Osteoblast (primary cell): ENCODE results near the gene BRAF. TPM values are rescaled to one million over a fixed set of nuclear protein-coding genes. Genes with fewer than 3 reads are reported as not detected.
"Not testable (repeated sequence)": the region's sequence is repeated elsewhere in the genome, so short reads cannot be mapped to it uniquely, and the experiment has no call there.

Experiments
- DNase-seq: peaks from one replicate; pipeline ENCODE4 v3.0.0; 2011; ENCODE audit warnings: low spot score, mixed read lengths; ENCODE audit not compliant: insufficient read length; ENCODE audit errors: missing footprints
- H2AFZ ChIP-seq: 2 replicates; pipeline ENCODE4 v1.6.0; 2011; ENCODE audit warnings: mild to moderate bottlenecking, low read length
- H3K27ac ChIP-seq: 2 replicates; pipeline ENCODE4 v1.5.1; 2011; ENCODE audit warnings: mild to moderate bottlenecking, low read depth, low read length, moderate library complexity
- H3K27me3 ChIP-seq: 2 replicates; pipeline ENCODE4 v1.6.0; 2012; ENCODE audit warnings: mild to moderate bottlenecking, control low read depth, inconsistent platforms, low read length, moderate library complexity; ENCODE audit not compliant: insufficient read depth
- H3K36me3 ChIP-seq: 2 replicates; pipeline ENCODE4 v1.5.1; 2011; ENCODE audit warnings: mild to moderate bottlenecking, low read length, control low read depth, moderate library complexity; ENCODE audit not compliant: insufficient read depth
- H3K4me1 ChIP-seq: 2 replicates; pipeline ENCODE4 v1.5.1; 2011; ENCODE audit warnings: mild to moderate bottlenecking, low read length, control low read depth, moderate library complexity; ENCODE audit not compliant: insufficient read depth
- H3K4me2 ChIP-seq: 2 replicates; pipeline ENCODE4 v1.6.0; 2011; ENCODE audit warnings: mild to moderate bottlenecking, low read length; ENCODE audit not compliant: insufficient read depth
- H3K4me3 ChIP-seq: fragments of 200-600 bp; sonication (generic); 3 replicates; pipeline ENCODE4 v1.5.1; 2012; ENCODE audit warnings: mild to moderate bottlenecking, low read length, inconsistent platforms; ENCODE audit not compliant: insufficient read depth
- H3K79me2 ChIP-seq: 2 replicates; pipeline ENCODE4 v1.6.0; 2012; ENCODE audit warnings: mild to moderate bottlenecking, low read length, control low read depth, inconsistent platforms; ENCODE audit not compliant: insufficient read depth
- H3K9me3 ChIP-seq: 2 replicates; pipeline ENCODE4 v1.5.1; 2011; ENCODE audit warnings: low read depth, low read length, control low read depth
- H4K20me1 ChIP-seq: 2 replicates; pipeline ENCODE4 v1.6.0; 2012; ENCODE audit warnings: mild to moderate bottlenecking, low read length, control low read depth; ENCODE audit not compliant: insufficient read depth
- total RNA-seq: library from RNA; depleted of rRNA; stranded (reverse); fragments of >200 nt; gene quantifications from 2 replicates; pipeline ENCODE4 v1.2.3, GENCODE V29; 2012
- TF ChIP-seq, protein P1 (sequence below): IDR thresholded peaks from 2 replicates; pipeline ENCODE4 v1.5.1; 2011; ENCODE audit warnings: mild to moderate bottlenecking, low read depth, low read length, moderate library complexity; ENCODE audit errors: extremely low read depth

Gene BRAF
- total RNA-seq, 1 donor: 30.0 TPM

DNA sequence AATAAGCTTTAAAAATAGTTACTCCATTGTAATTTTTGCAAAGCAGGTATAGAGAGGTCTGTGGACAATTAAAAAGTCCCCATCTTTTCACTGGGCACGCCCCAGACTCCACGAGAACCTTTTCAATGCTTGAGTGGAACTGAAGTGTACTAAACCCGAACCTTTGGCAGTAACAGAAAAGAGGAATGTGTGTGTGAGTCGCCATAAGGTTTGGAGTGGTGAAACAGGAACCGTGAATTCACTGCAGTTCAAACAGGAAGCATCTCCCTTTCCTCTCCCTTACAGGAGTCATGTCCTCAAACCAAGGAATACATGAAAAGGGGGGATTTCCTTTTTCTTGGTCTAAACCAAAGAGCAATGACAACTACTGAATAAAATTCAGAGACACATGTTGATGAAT lies 205.0 kb downstream of the BRAF start:
- TF ChIP-seq, protein P1, sequence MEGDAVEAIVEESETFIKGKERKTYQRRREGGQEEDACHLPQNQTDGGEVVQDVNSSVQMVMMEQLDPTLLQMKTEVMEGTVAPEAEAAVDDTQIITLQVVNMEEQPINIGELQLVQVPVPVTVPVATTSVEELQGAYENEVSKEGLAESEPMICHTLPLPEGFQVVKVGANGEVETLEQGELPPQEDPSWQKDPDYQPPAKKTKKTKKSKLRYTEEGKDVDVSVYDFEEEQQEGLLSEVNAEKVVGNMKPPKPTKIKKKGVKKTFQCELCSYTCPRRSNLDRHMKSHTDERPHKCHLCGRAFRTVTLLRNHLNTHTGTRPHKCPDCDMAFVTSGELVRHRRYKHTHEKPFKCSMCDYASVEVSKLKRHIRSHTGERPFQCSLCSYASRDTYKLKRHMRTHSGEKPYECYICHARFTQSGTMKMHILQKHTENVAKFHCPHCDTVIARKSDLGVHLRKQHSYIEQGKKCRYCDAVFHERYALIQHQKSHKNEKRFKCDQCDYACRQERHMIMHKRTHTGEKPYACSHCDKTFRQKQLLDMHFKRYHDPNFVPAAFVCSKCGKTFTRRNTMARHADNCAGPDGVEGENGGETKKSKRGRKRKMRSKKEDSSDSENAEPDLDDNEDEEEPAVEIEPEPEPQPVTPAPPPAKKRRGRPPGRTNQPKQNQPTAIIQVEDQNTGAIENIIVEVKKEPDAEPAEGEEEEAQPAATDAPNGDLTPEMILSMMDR: no peak
- Histone ChIP-seq H3K27ac (no peak overlapping the region), H3K9me3 (no peaks in the 10 kb centered on the region), H3K4me3 (no peak overlapping the region), H3K4me1 (no peaks in the 10 kb centered on the region), H3K79me2 (no peaks in the 10 kb centered on the region), H3K27me3 (no peaks in the 10 kb centered on the region), H4K20me1 (no peaks in the 10 kb centered on the region), H2AFZ (no peak overlapping the region), H3K36me3 (no peaks in the 10 kb centered on the region), H3K4me2 (no peak overlapping the region)
- no peak for DNase-seq

DNA sequence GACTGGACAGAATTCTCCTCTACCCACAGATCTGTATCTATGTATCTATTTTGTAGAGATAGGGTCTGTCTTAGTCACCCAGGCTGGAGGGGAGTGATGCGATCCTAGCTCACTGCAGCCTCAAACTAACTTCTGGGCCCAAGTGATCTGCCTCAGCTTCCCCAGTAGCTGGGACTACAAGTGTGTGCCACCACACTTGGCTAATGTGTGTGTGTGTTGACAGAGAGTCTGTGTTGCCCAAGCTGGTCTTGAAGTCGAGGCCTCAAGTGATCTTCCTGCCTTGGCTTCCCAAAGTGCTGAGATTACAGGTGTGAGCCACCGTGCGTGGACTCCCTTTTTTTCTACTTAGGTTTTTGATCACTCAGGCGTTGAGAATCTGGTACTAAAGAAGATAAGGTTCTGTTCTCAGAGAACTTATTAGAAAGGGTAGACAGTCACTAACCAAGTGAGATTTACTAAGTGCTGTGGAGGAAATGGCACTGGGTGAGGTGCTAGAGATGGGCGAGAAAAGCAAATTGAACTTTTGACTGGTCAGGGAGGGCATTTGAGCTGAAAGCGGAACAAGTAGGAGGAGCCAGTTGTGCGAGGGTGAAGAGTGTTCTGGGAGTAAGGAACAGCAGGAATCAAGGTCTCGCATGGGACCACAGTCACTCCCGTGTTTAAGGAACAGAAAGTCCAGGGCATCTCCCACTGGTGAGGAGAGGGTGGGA lies 210.2 kb downstream of the BRAF start:
- no peaks in the 10 kb centered on the region for H4K20me1 ChIP-seq
- H3K4me2 ChIP-seq: no peak overlapping the region
- H3K9me3 ChIP-seq: no peaks in the 10 kb centered on the region
- H3K79me2 ChIP-seq: no peaks in the 10 kb centered on the region
- H3K4me3 ChIP-seq: no peak overlapping the region
- no peaks in the 10 kb centered on the region for H3K27me3 ChIP-seq
- H3K27ac ChIP-seq: no peak overlapping the region
- no peaks in the 10 kb centered on the region for H3K36me3 ChIP-seq
- H2AFZ ChIP-seq: no peak overlapping the region
- DNase-seq: no peak
- TF ChIP-seq, protein P1: no peak
- H3K4me1 ChIP-seq: no peaks in the 10 kb centered on the region

DNA sequence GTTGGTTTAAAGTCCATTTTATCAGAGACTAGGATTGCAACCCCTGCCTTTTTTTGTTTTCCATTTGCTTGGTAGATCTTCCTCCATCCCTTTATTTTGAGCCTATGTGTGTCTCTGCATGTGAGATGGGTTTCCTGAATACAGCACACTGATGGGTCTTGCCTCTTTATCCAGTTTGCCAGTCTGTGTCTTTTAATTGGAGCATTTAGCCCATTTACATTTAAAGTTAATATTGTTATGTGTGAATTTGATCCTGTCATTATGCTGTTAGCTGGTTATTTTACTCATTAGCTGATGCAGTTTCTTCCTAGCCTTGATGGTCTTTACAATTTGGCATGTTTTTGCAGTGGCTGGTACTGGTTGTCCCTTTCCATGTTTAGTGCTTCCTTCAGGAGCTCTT lies 212.3 kb downstream of the BRAF start:
- not testable (repeated sequence) for H3K27me3 ChIP-seq, H3K27ac ChIP-seq, H2AFZ ChIP-seq, H3K9me3 ChIP-seq, H3K36me3 ChIP-seq, H3K4me1 ChIP-seq, H4K20me1 ChIP-seq, H3K79me2 ChIP-seq, DNase-seq, H3K4me2 ChIP-seq, H3K4me3 ChIP-seq

DNA sequence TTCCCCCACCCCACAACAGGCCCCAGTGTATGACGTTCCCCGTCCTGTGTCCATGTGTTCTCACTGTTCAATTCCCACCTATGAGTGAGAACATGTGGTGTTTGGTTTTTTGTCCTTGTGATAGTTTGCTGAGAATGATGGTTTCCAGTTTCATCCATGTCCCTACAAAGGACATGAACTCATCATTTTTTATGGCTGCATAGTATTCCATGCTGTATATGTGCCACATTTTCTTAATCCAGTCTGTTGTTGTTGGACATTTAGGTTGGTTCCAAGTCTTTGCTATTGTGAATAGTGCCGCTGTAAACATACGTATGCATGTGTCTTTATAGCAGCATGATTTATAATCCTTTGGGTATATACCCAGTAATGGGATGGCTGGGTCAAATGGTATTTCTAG lies 216.0 kb downstream of the BRAF start:
- H3K4me3 ChIP-seq, H3K4me1 ChIP-seq, H3K27ac ChIP-seq, DNase-seq, H2AFZ ChIP-seq, H3K4me2 ChIP-seq, H4K20me1 ChIP-seq, H3K79me2 ChIP-seq, H3K27me3 ChIP-seq, H3K9me3 ChIP-seq: not testable (repeated sequence)
- peaks cover 22% of the 10 kb centered on the region for H3K36me3 ChIP-seq

DNA sequence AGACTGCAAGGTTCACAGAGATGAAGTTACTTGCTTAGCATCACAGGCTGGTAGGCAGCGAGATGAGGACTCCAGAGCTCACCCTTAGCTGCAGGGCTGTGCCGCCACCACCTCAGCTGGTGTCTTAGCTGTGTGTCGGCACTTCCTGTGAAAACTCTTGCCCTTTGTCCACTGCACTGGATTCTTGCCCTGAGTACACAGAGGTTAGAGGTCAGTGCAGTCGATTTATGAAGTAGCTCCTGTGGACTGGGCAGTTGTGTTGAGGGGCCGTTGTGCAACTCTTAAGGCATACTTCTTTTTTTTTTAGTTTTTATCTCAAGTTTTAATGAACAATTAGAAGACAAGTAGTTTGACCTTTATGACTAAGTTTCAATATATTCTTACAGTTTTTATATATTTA lies 217.6 kb downstream of the BRAF start:
- Histone ChIP-seq H3K79me2 (peaks cover 18% of the 10 kb centered on the region), H3K4me2 (no peak overlapping the region), H3K9me3 (no peaks in the 10 kb centered on the region), H2AFZ (no peak overlapping the region), H3K4me3 (no peak overlapping the region), H3K36me3 (peaks cover 28% of the 10 kb centered on the region), H3K27ac (no peak overlapping the region), H3K27me3 (no peaks in the 10 kb centered on the region), H3K4me1 (no peaks in the 10 kb centered on the region), H4K20me1 (peaks cover 13% of the 10 kb centered on the region)
- TF ChIP-seq, protein P1: no peak
- DNase-seq: no peak
